Glomerular endothelial cell (primary cell): Measurements from ENCODE around the gene DPYSL3. TPM values are rescaled to one million over a fixed set of nuclear protein-coding genes. Genes with fewer than 3 reads are reported as not detected.
"Not testable (repeated sequence)": the region's sequence is repeated elsewhere in the genome, so short reads cannot be mapped to it uniquely, and the experiment has no call there.

Source experiments
- DNase-seq: peaks from one replicate; pipeline ENCODE4 v3.0.0-alpha.2; 2011; ENCODE audit warnings: low read depth, low spot score; ENCODE audit errors: extremely low read depth
- total RNA-seq: library from RNA; depleted of rRNA; stranded (reverse); fragments of >200 nt; gene quantifications from 2 replicates; pipeline ENCODE4 v1.2.3, GENCODE V29; 2015

Gene DPYSL3
- 67.0 and 145 TPM in 2 replicates for total RNA-seq

DNA sequence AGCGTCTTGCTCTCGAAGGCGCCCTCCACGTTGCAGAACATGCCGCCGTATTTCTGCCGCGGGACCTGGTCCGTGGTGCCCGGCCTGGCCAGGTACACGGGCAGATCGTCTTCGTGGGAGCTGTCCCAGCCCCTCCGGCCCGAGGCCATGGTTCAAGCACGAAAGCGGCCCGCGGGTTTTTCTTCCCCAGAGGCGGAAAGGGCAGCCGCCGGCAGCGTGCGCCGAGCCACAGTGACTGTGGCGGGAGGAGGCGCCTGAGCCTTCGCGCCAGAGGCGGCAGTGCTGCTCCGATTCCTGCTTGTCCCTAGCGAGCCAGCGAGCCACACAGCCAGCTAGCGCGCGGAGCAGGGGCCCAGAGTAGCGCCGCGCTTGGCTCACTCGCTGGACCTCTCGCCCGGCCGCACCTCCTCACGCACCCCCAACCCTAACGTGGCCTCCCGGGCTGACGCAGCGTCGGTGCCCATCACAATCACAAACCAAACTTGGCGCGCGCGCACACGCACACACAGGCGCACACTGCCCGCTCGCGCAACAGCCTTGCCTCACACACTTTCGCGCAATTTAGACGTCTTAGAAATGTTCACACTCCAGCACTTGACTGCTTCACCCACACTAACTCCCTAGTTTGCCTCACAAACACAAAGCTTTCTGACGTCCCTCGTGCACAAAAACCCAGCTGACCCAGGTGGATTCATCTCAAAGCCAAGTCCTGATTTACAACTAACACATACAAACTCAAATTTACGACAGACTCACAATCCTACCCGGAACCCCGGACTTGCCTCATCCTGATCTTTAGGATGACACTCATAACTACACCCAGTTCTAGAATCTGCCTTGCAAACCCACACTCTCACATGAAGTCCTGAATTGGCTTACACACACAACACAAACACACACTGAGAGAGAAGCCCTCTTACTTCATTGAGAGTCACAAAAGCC lies at the start of gene DPYSL3:
Gene DPYSL3 (minus strand): TSS at position 359 of the 942 bp plus-strand sequence. CDS start 210 bp downstream, at position 149.
- no peak for DNase-seq

DNA sequence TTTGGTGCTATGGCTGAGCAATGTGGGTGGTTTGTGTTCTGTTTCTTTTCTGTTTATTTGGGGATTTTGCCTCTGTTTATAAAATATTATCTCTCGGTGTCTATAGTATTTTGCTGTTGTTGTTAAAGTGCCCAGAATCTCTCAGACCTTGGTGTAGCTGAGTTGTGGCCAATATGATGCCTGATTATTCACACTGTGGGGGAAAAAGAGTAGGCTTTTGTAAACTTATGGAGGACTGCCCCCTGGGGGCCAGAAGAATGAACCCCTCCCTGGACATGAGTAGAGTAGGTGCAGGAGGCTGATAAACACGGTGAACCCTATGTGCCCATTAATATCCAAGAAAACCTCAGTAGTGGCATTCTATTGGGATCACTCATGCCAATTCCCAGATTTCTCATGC lies 49.0 kb upstream of the DPYSL3 start:
- no peak for DNase-seq

DNA sequence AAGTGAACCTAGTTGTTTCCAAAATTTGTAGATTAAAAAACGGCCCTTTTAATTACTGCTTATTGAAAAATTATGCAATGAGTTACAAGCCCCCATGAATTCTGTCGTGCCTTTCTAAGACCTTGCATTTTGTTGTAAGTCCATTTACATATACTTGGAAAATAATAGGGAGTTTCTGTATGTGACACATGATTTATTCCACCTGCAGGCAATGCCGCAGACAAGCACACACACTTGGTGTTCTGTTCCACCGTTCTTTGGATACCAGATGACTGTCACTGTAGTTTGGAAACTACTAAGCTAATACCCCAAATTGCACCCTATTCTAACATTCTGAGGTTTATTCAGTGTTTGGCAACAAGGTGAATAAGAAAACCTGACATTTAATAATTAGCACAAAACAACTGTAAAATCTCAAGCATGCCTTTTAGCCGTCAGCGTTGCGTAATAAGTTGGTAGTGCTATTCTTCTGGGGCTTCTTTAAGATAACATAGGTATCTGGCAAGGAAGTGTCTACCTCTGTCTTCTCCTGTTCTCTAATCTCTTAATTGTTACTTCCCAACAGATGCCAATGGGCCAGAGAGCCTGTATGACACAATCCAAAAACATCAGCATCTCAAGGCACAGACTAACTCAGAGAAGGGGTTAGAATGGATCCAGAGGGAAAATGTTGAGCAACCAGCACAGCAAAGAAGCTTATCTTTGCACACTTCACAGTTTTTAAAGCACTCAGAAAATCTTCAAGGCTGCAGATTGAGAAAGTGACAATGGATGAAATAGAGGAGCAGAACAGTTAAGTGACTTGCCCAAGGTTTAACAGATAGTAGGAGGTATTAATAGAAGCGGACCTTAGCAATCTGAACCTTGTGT lies 48.2 kb upstream of the DPYSL3 start:
- no peak for DNase-seq

- DNase-seq = no peak
Observed at GRCh38 chr5:147555176-147555575, 45.3 kb upstream of the DPYSL3 start.

- no peak for DNase-seq
Observed at GRCh38 chr5:147554261-147554817, 44.5 kb upstream of the DPYSL3 start.

DNA sequence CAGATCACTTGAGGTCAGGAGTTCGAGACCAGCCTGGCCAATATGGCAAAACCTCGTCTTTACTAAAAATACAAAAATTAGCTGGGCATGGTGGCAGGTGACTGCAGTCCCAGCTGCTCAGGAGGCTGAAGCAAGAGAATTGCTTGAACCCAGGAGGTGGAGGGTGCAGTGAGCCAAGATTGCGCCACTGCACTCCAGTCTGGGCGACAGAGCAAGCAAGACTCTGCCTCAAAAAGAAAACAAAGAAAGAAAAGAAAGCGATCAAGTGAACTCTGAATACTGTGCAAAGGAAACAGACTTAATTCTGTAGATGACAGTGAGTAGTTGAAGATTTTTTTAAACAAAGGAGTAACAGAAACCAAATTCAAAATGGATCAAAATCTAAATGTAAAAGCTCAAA lies 43.9 kb upstream of the DPYSL3 start:
- DNase-seq = not testable (repeated sequence)

DNA sequence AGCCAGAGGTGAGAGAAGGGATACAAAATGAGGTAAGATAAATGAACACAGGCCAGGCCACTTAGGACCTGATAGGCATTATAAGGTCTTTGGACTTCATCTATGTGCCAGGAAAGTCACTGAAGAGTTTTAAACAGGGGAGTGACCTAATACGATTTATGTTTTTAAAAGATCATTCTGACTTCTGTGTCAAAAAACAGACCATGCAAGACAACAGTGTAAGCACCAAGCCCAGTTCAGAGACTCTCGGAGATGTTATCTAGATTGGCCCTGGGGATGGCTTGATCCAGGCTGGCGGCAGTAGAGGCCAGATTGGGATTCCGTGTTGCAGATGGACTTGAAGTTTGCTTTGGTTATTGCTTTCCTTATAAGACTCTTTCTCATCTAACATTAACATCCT lies 43.0 kb upstream of the DPYSL3 start:
- DNase-seq = no peak

- DNase-seq = no peak
Observed at GRCh38 chr5:147551677-147552076, 41.8 kb upstream of the DPYSL3 start.

- no peak for DNase-seq
Observed at GRCh38 chr5:147547730-147548129, 37.9 kb upstream of the DPYSL3 start.

GRCh38 chr5:147544556-147544955 lies 34.7 kb upstream of the DPYSL3 start:
- no peak for DNase-seq

GRCh38 chr5:147539053-147539452 lies 29.2 kb upstream of the DPYSL3 start:
- no peak for DNase-seq

DNA sequence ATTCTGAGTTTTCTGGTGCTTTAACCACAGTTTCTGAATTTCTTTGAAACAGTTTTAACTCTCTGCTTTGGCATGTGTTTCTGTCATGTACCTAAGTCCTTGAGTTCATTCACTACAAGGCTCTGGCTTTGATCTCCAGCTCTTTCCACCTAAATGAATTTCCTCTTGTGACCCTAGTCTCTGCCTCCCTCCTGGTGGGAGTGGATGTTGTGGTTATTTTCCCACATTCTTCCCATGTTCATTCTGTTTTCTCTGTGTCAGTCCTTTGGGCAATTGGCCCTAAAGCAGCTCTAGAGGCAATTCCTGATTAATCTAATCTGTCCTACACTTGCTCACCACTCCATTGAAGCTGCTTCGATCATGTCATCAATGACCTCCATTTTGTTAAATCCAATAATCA lies 28.4 kb upstream of the DPYSL3 start:
- DNase-seq = no peak

DNA sequence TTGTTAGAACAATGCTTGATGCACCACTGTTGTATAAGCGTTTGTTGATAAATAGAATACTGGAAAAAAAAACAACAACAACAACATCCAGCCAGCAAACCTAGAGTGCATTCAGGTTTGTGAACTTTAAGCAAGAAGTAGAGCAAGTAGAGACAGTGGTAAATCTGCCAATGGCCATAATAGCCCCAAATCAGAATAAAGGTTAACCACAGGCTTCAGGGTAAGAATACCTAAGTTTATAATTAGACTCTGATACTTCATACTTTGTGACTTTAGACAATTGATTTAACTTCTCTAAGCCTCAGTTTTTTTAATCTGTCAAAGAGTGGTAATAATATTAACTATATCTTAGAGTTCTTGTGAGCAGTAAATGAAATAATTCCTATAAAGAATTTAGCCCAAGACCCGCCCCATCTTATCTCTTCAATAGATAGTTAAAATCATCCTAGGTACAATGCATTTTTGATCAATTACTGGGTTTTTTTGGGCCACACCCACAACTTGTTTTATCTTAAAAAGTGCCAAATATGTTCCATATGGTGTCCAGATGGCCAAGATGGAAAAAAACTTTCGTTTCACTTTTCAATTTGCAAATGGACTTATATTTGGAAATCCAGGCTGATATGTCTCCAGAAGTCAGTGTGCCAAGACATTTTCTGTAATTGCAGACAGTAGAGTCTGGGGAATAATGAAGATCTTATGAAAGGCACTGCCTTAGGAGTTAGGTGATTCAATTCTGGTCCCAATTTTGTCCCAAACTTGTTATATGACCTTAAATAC lies 24.5 kb upstream of the DPYSL3 start:
- DNase-seq = no peak

DNA sequence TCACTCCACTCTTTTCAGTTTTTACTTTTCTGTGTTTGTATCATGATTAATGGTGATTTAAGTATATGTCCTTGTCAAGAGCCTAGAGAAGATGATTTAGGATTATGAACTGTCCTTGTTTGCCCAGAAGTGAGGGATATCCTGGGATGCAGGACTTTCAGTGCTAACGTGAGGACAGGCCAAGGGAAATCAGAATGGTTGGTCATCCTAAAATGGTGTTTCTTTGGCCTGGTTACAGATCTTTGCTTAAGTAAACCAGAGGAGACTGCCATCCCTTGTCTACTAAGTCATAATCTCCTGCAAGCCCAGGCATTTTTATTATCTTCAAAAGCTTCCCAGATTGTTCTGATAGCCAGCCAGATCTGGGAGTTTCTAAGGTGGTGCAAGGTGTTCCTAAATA lies 22.3 kb upstream of the DPYSL3 start:
- no peak for DNase-seq

DNA sequence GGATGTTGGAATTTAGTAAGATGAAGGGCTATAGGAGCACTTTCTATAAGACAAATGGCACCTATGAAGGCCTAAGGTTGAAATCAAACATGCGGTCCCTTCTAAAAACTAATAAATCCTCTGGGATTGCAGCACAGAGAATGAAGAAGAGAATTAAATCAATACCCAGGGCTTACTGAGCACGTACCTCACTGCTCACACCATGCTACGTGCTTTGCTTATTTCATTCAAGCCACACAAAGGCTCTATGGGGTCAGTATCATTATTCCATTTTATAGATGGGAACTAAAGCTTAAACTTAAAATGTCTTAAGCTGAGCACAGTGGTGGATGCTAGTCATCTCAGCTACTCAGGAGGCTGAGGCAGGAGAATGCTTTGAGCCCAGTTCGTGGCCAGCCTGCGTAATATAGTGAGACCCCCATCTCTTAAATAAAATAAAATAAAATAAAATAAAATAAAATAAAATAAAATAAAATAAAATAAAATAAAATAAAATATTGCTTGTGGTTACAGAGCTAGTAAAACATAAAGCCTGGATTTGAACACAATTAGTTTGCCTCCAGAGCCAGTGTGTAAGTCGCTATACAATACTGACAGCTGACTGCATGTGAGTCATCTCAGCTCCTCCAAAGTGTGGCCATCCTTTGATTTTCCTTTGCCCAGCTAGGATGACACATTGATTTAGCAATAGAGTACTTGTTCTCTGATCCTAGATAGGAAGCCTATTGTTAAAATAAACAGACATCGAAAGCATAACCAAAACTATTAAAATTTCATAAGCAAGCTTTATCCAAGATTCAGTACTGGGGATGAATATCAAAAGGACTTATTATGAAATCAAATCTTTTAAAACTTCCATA lies 20.9 kb upstream of the DPYSL3 start:
- no peak for DNase-seq

GRCh38 chr5:147523069-147523468 lies 13.2 kb upstream of the DPYSL3 start:
- no peak for DNase-seq

DNA sequence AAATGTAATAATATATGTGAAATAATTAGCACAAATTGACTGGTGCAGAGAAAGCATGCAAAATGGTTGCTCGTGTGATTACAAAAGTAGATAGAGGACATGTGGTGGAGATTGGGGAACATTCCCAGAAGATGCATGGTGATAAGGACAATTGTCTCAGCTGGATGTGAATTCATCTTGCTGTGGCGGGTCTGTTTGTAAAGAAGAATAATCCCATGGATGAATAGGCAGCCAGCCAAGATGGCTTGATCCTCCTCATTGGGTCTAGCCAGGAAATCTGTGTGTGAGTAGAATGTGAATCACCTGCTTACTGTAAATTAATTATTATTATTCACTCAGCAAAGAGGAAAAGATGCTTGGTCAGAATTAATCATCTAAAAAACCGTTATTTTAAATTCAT lies 12.6 kb upstream of the DPYSL3 start:
- no peak for DNase-seq

DNA sequence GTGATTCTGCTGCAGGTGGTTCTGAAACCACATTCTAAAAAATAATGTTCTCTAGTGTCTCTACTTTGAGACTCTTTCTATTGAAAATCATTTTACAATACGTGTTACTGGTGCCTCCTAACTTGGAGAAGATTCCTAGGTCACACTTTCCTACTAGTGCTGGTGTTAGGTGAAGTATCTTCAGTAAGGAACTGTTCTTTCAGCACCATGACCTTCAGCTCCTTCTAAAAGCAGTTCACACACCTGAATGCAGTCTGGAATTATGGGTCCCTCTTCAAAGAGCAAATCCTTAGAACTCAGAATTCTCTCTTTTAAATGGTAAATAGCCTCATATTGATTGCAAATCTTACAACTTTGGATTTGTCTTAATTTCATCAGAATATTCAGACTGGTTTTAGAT lies 10.6 kb upstream of the DPYSL3 start:
- no peak for DNase-seq

DNA sequence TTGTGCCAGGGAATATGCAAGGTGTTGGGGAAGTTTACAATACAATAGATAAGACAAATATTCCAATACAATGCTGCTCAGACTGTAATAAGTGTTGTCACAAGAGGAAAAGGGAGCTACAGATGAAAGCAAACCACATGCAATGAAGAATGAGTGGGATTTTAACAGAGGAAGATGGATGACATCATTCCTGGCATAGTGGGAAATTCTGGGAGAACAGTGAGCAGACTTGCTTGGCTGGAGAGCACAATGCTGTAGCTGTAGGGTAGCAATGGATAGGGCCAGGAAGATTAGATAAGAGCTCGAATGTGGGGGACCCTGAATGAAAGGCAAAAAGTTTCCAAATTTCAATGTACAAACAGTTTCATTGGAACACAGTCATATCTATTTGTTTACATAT lies 9.5 kb upstream of the DPYSL3 start:
- no peak for DNase-seq

DNA sequence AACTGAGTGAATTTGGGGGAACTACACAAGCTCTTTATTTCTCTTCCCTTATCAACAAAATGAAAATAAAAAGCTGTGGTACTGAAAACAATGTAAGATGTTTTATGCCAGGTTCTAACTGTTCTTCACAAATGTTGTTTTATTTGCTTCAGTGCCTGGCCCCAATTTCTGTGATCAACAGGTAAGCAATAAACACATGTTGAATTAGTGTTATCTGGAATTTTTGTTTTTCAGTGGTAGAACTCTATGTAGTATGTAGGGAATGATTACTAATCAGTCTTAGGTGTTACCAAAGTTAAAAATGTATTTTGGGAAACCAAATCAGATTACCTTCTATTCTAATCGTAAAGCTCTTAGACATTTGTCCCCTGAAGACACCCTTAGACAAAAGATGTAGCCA lies 7.5 kb upstream of the DPYSL3 start:
- no peak for DNase-seq
